ENCODE data around the gene PTPRM.

Gene PTPRM

GRCh38 chr18:7632152-7633098, 65.3 kb downstream of the PTPRM start:
- DNase-seq = no peak

DNA sequence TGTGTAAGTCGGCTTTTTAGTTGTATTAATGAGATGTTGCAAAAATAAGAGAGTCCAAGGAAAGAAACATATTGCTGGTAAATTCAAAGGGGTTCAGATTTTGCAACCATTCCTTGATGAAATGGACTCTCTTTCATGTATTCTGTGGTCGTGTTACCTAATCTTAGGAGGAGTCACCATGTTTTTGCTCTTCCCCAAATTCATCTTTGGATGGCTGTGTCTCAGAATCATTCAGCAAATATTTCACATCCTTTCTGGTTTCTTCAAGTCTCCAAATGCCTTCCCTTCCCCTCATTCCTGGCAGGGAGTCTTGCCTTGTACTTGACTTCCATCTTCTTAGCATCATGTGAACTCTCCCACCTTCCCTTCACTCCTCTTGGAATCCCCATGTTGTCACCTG, 66.1 kb downstream of the PTPRM start:
- no peak for DNase-seq

DNA sequence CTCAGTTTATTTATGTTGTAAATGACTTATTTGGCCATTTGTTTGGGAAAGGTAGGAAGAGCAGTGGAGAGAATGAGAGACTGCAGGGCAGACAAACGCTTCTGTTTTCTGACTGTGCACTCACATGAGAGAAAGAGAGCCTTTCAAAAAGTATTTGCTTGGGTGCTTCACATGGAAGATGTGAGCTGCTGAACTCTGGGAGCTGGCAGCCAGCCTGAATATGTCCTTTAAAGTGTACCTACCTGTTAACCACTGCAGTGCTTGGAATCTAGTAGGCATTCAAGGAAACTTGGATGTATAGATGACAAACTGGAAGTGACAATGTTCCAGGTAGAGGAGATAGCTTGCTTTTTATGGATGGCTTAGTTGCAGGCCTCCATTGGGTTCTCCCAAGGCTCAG, 68.8 kb downstream of the PTPRM start:
- DNase-seq = no peak

GRCh38 chr18:7637269-7637668, 70.2 kb downstream of the PTPRM start:
- DNase-seq = no peak

- no peak for DNase-seq
Measured at GRCh38 chr18:7638321-7638720, 71.2 kb downstream of the PTPRM start.

- DNase-seq = no peak
Measured at GRCh38 chr18:7641813-7642212, 74.7 kb downstream of the PTPRM start.

GRCh38 chr18:7642331-7642890, 75.3 kb downstream of the PTPRM start:
- no peak for DNase-seq

DNA sequence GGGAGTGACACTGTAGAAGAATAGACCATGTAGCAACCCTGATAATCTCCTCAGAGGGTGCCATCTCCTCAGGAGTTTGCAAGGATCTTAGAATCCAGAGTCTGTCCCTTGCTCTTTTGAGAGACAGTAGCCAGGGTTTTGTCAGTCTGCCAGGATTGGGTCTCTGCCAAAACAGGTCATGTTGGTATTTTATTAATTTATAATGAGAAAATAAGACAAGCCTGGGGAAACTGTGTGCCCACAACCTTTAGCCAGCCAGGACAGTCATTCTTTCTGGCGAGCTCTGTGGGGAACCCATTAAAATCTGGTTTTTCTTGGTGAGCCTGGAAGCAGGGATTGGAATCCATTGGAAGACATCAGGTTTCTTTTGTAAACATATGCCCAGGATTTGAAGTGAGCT, 78.6 kb downstream of the PTPRM start:
- DNase-seq = no peak

DNA sequence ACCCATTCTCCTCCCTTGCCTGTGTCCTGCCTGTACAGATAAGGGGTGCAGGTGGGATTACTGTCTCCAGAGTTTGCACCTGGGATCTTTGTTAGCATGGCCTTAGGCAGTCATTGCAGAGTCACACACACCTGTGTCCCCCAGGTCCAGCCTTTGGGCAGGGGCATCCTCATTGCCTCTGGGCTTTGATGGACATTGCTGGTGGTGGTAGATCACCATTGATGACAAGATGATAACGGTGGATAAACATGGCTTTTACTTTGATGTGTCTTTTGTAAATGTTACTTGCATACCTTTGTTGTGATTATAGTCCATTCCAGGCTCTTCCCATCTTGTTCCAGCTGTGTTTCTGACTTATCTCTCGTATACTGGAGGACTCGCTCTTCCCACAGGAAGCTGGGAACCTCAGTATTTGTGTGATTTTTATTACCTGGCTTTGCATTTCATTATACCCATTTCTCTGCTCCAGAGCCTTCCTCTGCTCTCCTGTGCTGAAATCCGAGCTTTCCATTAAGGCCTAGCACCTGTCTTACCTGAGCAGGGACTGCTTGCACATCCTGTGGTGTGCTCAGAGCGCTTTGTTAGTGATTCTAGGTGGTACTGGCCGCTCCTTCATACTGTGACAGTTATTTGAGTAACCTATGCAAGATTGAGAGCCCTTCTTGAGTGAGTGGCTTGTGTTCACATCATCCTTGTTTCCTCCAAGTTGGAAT, 79.2 kb downstream of the PTPRM start:
- no peak for DNase-seq

DNA sequence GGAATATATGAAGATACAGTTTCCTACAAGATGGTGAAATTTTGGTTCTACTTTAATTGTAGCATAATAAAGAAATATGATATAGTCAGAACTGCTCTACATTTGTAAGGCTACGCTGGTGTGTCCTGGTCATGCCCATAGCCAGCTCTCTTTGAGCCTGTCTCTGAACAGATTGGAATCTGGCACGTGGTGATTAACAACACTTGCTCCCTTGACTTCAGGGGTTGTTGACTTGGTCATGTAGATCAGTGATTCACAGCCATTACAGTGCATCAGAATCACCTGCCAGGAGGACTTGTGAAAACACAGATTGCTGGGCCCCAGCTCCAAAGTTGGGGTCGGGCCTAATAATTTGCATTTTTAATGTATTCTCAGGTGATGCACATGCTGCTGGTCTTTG, 80.4 kb downstream of the PTPRM start:
- DNase-seq = no peak

- DNase-seq = no peak
Measured at GRCh38 chr18:7657050-7657449, 89.9 kb downstream of the PTPRM start.

- DNase-seq = no peak
Measured at GRCh38 chr18:7657937-7658336, 90.8 kb downstream of the PTPRM start.

DNA sequence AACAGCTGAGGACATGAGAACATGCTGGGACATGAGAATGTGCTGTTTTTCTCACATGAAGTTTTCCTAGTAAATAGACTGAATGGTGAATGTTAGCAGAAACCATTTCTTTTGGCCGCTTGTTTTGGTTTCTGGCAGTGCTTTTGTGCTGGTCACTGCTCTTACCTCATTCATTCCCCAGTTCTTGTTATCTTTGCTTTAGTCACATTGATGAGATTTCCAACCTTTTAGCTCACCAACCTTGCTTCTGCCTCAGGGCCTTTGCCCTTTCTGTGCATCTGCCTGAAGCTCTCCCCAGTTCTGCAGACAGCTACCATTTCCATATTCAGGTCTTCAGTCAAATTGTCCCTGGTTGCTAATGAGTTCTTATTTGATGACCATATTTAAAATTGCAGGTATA, 91.6 kb downstream of the PTPRM start:
- no peak for DNase-seq

DNA sequence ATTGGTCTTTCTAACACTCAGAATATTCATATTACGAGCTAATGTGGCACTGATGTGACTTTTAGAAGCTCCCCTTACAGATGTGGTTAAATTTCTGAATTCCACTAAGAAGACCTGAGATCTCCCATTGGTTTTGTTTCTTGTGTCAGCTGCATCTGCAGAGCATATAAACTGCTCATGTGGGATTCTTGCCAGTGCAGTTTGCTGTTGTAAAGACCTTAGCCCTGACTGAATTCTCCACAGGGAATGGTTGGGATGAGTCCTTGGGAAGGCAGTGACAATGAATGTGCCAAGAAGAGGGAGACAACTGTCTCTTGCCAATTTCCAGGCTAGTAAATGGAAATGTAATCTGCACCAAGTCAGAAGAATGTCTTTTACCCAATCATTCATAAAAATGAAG, 94.1 kb downstream of the PTPRM start:
- DNase-seq = no peak

DNA sequence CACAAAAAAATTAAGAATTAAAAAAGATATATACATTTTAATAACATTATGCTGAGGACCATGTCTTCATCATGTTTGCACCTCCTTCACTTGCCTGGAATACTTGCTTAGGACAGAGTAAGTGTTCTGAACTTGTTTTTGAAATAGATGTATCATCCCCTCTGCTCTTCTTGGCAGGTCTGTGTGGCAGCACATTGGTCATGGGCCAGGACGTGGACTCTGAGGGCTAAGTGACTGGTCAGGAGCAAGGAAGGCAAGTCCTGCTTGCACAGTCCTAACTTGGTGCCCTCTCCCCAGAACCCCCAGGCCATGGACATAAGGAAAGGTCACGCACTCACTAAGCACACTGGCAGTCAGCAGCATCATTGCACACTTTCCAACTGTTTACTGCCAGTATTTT, 95.8 kb downstream of the PTPRM start:
- DNase-seq = no peak

DNA sequence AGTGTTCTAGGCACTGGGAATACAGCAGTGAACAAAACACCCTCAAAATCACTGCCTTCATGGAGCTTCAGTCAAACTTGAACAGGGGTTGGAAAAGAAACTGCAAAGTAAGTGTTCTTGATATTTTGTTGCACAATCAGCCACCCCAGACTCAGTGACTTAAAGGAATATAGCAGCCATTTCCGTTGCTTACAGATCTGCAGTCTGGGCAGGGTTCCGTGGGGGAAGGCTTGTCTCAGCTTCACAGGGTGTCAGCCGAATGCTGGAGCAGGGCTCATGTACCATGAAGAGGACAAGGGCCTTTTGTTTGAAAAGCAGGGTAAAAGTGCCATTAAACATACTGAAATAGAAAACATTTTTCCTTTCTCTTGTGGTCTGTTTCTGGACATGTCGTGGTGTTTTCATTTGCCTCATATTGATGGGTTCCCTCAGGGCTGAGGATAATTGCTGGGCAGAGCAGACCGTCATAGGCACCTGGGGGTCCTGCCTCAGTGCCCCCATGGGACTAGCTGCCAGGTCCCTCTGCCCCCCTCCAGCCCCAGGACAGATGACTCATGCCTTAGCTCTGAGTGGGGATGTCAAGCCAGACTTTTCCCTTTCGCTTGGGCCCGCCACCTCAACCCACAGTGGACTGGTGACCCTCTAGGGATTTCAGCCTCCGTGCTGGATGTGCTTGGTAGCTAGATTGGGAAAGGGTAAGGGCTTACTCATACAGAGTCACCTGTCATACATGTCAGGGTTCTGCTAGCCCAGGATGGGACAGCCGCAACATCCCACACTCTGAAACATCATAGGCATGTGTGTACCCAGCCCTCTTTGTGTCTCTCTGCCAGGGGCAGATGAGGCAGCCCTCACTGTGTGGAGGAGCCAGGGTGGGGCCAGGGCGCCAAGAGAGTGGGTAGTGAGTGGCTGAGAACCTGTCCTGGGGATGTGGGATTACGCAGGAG, 96.5 kb downstream of the PTPRM start:
- no peak for DNase-seq

- no peak for DNase-seq
Measured at GRCh38 chr18:7666195-7666776, 99.2 kb downstream of the PTPRM start.

- DNase-seq = no peak
Measured at GRCh38 chr18:7668392-7668791, 101.3 kb downstream of the PTPRM start.

DNA sequence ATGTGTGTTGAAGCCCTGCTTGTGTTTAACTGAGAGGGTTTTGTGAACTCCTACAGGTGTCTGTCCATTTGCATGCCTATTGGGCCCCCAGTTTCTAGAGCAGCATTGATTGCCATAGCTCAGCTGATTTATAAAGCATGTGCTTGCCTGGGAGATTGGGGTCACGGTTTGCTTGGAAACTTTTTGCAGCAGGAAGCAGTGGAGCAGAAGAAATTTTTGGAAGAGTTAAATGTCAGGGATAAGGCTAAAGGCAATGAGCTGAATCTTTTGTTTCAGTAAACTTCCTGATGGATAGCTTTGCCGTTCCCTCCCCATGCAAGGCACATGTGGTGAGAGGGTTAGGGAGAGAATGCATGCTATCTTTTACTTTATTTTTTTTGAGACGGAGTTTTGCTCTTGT, 102.2 kb downstream of the PTPRM start:
- no peak for DNase-seq

DNA sequence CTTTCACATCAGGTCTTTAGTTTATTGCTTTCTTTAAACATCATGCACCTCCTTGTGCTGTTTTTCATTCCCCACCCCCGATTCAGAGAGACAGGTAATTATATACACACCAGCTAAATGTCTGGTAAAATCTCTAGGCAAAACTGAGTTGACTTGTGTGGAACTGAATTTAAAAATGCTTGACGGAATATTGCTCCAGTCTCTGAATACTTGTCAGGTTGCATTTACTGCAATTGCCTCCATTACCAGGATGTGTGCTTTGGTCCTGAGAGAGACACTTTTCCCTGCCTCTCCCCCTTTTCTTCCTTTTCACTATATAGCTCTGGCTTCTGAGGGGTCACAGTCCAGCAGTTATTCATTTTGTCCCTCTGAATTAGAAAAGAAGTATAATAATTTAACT, 104.0 kb downstream of the PTPRM start:
- no peak for DNase-seq

DNA sequence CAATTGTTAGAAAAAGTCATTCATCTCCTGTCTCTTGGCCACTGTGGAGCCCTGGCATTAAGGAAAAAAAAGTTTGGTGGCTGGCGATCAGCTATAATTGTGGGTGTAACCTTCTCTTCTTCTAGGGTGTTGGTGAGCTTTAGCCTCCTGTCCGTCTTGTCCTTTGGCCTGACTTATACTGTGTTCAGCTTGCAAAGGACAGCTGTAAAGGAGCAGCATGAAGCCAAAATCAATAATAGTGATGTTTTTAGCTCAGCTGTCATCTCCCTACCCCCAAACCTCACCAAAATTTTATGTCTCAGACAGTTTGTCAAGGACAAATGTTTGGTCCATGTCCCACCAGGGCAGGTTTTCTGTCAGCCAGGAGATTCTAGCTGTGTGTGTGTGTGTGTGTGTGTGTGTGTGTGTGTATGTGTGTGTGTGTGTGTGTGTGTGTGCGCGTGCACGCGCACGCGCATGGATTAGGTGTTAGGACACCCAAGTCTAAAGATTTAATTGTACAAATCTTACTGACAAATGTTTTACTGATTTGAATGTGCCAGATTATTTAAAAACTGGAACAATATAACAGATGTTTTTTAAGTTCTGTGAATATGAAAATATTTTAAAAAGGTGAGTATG, 109.2 kb downstream of the PTPRM start:
- DNase-seq = no peak

DNA sequence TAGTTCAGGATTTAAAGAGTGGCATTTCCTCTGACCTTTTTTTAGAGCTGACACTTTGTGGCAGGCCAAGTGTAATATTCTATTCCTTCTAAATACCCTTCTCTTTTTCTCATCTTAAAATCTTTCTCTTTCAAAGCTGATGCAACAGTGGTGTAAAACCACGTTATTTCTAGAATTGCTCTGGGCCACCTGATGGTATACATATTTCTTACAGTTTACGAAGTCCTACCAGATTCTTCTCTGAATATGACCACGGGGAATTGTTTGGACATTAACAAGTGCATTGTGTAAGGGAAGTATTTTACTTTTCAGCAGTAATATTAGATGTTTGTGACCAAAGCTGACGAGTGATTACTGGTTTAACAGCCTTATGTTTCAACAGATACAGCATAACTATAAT, 109.9 kb downstream of the PTPRM start:
- peak; percentile 72 for DNase-seq
